Keratinocyte (primary cell): ENCODE results near the gene ALLC.

Source experiments
- CTCF ChIP-seq, 3 experiments: IDR thresholded peaks in 1 of 3; conservative IDR thresholded peaks in 1 of 3; optimal IDR thresholded peaks in 1 of 3; 2 replicates in 2 of 3; 3 replicates in 1 of 3; pipeline versions ENCODE3 to v1.5.1; 2011; ENCODE audit warnings: low read length in 3 of 3, mild to moderate bottlenecking in 3 of 3, moderate library complexity in 2 of 3, control low read depth in 1 of 3, inconsistent platforms in 1 of 3; ENCODE audit not compliant: insufficient read depth in 2 of 3; ENCODE audit errors: extremely low read depth in 1 of 3
- EZH2 ChIP-seq: IDR thresholded peaks from one replicate; pipeline ENCODE4 v1.6.1; 2012; ENCODE audit warnings: inconsistent platforms, mild to moderate bottlenecking, low read length, moderate library complexity

GRCh38 chr2:3665886-3666612, 8.0 kb downstream of the ALLC start:
- TF ChIP-seq CTCF (optimal IDR thresholded peaks at IDR 0.05 in 1 of 3, IDR thresholded peaks at IDR 0.05 in 1 of 3, conservative IDR thresholded peaks at IDR 0.05 in 1 of 3; ENCODE audit: extremely low read depth in 1 of 3, insufficient read depth in 2 of 3, low read length in 3 of 3) (no peak), EZH2 (no peak)
